ENCODE results near the gene SAMD4A.

DNA sequence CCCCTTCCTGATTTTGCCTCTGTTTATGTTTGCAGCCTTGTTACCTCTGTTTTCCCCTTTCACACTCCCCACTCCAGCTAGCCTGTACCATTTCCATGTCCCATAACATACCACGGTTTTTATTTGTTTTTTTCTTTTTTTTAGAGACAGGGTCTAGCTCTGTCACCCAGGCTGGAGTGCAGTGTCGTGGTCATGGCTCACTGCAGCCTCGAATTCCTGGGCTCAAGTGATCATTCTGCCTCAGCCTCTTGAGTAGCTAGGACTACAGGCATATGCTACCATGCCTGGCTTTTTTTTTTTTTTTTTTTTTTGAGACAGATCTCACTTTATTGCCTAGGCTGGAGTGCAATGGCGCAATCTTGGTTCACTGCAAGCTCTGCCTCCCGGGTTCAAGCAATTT, 18.4 kb upstream of the SAMD4A start:
- TF ChIP-seq, protein P1, sequence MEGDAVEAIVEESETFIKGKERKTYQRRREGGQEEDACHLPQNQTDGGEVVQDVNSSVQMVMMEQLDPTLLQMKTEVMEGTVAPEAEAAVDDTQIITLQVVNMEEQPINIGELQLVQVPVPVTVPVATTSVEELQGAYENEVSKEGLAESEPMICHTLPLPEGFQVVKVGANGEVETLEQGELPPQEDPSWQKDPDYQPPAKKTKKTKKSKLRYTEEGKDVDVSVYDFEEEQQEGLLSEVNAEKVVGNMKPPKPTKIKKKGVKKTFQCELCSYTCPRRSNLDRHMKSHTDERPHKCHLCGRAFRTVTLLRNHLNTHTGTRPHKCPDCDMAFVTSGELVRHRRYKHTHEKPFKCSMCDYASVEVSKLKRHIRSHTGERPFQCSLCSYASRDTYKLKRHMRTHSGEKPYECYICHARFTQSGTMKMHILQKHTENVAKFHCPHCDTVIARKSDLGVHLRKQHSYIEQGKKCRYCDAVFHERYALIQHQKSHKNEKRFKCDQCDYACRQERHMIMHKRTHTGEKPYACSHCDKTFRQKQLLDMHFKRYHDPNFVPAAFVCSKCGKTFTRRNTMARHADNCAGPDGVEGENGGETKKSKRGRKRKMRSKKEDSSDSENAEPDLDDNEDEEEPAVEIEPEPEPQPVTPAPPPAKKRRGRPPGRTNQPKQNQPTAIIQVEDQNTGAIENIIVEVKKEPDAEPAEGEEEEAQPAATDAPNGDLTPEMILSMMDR (IDR thresholded peaks at IDR 0.05), result no peak
- TF ChIP-seq POLR2A (IDR thresholded peaks at IDR 0.05), result no peak
